Stimulated activated CD8-positive, alpha-beta memory T cell treated with anti-CD3 and anti-CD28 coated beads, Interleukin-4, amount 100 ng/mL, for 24 hours (primary cell): ENCODE results near the gene DPPA2.

Source experiments
- DNase-seq: peaks from one replicate; pipeline ENCODE4 v3.0.0-alpha.2; 2020; ENCODE audit warnings: low read depth

Gene DPPA2

GRCh38 chr3:109325109-109325508 is 8.8 kb upstream of the DPPA2 start:
- DNase-seq, result no peak

DNA sequence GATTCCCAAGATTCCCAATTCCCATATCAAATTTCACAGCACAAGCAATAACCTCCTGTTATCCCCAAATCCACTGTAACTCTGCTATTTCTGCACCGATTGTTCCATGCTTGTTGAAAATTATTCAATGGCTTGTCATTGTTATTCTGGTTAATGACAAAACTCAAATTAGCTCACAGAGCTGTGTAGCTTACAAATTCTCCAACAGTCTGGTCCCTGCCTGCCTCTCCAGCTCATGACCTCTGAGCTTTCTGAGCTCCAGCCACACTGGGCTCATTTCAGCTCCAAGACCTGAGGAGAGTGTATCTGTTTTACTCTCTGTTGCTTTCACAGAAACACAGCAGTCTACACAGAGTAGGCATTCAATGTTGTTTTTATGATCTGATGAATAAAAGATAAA is 3.3 kb downstream of the DPPA2 start:
- no peak for DNase-seq

DNA sequence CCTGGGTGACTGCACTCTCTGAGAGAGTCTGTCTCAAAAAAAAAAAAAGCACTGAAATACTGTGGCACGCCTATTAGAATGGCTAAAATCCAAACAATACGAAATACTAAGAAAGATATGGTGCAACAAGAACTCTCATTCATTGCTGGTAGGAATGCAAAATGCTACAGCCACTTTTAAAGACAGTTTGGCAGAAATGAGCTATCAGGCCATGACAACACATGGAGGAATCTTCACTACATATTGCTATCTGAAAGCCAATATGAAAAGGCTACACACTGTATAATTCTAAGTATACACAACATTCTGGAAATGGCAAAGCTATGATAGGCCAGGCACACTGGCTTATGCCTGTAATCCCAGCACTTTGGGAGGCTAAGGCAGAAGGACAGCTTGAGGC is 18.8 kb downstream of the DPPA2 start:
- DNase-seq, result no peak

DNA sequence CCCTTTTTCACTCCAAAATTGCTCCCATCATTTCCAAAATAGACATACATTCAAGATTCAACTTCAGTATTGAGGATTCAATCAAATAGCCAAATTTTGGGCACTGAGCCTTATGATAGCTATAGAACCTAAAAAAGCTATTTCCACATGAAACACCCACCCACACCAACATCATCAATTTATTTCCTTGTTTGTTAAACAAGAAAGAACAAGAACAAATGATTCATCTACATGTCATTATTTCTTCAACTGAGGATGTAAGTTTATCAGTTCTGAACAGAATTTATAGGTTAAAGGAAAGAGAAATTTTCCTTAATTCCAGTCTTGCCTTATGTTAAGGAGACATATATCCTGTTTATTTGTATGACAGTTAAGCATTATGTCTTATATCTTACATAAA is 32.2 kb downstream of the DPPA2 start:
- DNase-seq, result no peak

DNA sequence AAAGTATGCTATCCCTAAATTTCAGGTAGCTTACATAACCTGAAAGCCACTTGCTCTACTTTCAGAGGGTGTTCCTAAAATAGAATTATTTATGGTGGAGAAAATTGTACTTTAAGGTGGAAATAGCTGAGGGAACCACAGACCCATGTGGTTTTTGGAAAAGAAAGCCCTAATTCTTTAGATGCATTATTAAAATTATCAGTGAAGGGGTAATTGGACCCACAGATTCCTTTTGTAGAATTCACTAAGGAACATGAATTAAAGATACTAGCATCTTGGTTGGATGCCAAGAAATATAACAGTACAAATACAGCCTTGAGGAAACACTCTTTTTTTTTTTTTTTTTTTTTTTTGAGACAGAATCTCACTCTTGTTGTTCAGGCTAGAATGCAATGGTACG is 37.8 kb downstream of the DPPA2 start:
- DNase-seq, result no peak

- DNase-seq, result no peak
Measured at GRCh38 chr3:109278141-109278540, 38.2 kb downstream of the DPPA2 start.

- no peak for DNase-seq
Measured at GRCh38 chr3:109275702-109276293, 40.5 kb downstream of the DPPA2 start.

DNA sequence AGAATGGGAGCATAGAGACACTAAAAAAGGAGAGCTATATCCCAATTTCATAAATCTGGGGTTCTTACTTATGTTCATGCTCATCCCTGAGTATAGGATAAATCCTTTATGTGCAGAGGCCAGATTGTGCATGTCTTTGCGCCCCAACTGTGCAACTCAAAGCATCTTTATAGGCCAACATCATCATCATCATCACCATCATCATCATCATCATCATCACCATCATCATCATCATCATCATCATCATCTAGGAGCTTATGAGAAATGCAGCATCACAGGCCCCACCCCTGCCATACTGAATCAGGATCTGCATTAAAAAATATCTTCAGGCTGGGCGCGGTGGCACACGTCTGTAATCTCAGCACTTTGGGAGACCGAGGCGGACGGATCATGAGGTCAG is 45.5 kb downstream of the DPPA2 start:
- no peak for DNase-seq

DNA sequence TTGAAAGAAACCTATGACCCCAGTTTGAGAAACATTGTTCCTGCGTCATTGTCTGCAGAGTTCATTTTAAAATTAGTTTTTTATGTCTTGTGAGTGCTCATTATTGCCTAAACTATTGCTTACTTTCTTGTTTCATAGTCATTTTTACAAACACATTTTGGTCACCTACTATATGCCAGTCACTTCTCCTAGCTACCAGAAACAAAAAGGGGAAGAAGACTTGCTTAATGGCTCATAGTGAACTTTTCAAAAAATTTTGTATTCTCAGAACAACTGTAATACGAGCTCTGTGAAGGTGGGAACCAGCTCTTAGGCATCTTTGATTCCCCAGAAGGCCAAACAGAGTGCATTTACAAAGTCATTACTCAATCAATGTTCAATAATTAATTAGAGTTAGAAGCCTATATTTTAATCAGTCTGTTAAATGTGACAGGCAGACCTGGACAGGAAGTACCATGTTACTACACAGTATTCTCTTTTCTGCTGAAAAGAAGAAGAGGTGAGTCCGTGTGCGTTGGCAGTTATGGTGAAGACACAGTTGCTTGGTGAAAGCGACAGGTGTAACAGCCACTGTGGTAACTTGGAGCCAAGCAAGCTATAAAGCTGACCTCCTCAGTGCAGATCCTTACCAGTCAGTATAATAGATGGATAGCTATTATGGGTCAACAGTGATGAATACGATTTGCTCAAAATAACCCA is 46.6 kb downstream of the DPPA2 start:
- no peak for DNase-seq

DNA sequence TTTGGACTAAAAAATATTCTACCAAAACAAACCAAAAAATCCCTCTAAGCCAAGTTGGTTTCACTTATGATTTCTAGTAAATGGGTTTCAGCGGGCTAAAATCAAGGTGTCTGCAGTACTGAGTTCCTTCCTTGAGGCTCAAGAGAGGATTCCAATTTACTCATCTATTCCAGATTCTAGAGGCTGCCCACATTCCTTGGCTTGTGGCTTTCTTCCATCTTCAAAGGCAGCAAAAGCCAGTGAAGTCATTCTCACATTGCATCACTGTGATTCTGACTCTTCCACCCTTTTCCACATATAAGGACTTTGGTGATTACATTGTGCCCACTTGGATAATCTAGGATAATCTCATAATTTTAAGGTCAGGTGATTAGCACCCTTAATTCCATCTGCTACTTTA is 48.1 kb downstream of the DPPA2 start:
- no peak for DNase-seq

DNA sequence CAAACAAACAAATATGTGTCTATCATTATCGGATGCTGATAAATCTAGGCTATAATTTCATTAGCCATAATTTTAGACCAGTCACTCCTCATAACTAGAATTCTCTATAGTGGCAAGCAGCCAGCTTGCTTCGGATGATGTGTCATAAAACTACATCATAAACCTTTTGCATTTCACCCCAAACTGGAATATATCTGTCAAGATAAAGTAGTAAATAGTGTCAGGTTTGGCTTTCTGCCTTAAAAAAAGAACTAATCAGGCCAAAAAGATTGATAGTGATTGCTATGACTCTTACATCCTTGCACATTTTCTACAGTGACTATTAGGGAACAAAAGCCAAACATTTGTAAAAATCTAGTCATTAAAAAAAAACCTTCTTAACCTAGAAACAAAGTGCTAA is 51.0 kb downstream of the DPPA2 start:
- DNase-seq, result no peak

- no peak for DNase-seq
Measured at GRCh38 chr3:109257269-109257668, 59.0 kb downstream of the DPPA2 start.

DNA sequence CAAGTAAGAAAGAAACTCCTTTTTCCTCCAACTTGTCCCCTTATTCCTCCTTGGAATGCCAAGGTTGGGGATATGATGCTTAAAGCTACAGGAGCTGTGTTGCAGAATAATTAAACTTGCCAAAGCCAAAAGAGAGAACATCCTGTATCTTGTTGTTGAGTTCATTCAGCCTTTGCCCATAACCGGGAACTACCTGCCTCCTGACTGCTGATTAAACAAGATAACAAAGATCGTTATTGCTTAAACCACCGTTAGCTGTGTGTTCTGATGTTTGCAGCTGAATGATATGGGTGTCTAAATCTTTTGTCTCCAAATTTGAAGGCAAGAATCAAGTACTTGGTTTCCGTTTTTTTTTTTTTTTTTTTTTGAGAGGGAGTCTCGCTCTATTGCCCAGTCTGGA is 61.5 kb downstream of the DPPA2 start:
- DNase-seq, result no peak

DNA sequence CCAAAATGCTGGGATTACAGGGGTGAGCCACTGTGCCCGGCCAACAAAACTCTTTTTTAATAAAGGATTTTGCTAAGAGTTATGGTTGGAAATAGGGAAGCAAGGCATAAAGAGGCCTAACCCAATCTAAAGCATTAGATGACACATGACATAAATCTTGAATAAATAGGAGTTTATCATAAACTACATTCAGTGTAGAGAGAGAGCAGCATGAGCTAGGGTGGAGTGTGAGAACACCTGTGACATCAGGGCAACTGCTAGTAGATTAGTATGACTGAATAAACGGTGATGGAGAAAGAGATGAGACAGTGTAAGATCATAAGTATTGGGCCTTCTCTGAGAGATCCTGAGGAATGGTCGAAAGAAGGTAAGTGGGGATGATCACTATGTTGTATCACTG is 63.7 kb downstream of the DPPA2 start:
- DNase-seq, result no peak
